ENCODE data around the gene C19orf67.

C19orf67 gene

GRCh38 chr19:14085309-14085995, at the start of gene C19orf67:
Gene C19orf67, minus strand, starts transcription at chr19:14085783. Its CDS starts 156 bp downstream, at chr19:14085627.
- Mint-ChIP-seq H3K4me1 (ENCODE audit: low read depth) (peaks cover 12% of the 10 kb centered on the region), H3K27ac (no peak within 1 kb of the TSS), H3K9me3 (no peaks in the 10 kb centered on the region), H3K4me3 (no peak within 1 kb of the TSS), H3K27me3 (no peaks in the 10 kb centered on the region), H3K36me3 (ENCODE audit: low read depth) (peaks cover 15% of the 10 kb centered on the region)

- H3K4me1 Mint-ChIP-seq (ENCODE audit: low read depth): peaks cover 38% of the 10 kb centered on the region
- no peaks in the 10 kb centered on the region for H3K27me3 Mint-ChIP-seq
- H3K27ac Mint-ChIP-seq: peak overlapping the region; percentile 60
- peak overlapping the region; percentile 97 for H3K4me3 Mint-ChIP-seq
- peaks cover 13% of the 10 kb centered on the region for H3K36me3 Mint-ChIP-seq (ENCODE audit: low read depth)
- no peaks in the 10 kb centered on the region for H3K9me3 Mint-ChIP-seq
These were observed 49.8 kb upstream of the C19orf67 start for GRCh38 chr19:14135355-14135754.

GRCh38 chr19:14127929-14128509, 42.4 kb upstream of the C19orf67 start:
- no peak overlapping the region for H3K4me3 Mint-ChIP-seq
- H3K9me3 Mint-ChIP-seq: no peaks in the 10 kb centered on the region
- peaks cover 38% of the 10 kb centered on the region for H3K36me3 Mint-ChIP-seq (ENCODE audit: low read depth)
- H3K4me1 Mint-ChIP-seq (ENCODE audit: low read depth): no peaks in the 10 kb centered on the region
- H3K27ac Mint-ChIP-seq: no peak overlapping the region
- no peaks in the 10 kb centered on the region for H3K27me3 Mint-ChIP-seq

- H3K27ac Mint-ChIP-seq: no peak overlapping the region
- H3K9me3 Mint-ChIP-seq: no peaks in the 10 kb centered on the region
- no peak overlapping the region for H3K4me3 Mint-ChIP-seq
- H3K36me3 Mint-ChIP-seq (ENCODE audit: low read depth): peaks cover 45% of the 10 kb centered on the region
- no peaks in the 10 kb centered on the region for H3K4me1 Mint-ChIP-seq (ENCODE audit: low read depth)
- no peaks in the 10 kb centered on the region for H3K27me3 Mint-ChIP-seq
These were observed 41.6 kb upstream of the C19orf67 start for GRCh38 chr19:14127176-14127575.

- H3K27ac Mint-ChIP-seq: no peak overlapping the region
- peaks cover 40% of the 10 kb centered on the region for H3K36me3 Mint-ChIP-seq (ENCODE audit: low read depth)
- H3K4me1 Mint-ChIP-seq (ENCODE audit: low read depth): peaks cover 10% of the 10 kb centered on the region
- H3K4me3 Mint-ChIP-seq: no peak overlapping the region
- H3K9me3 Mint-ChIP-seq: no peaks in the 10 kb centered on the region
- no peaks in the 10 kb centered on the region for H3K27me3 Mint-ChIP-seq
These were observed 37.3 kb upstream of the C19orf67 start for GRCh38 chr19:14122924-14123323.

GRCh38 chr19:14120497-14120780, 34.9 kb upstream of the C19orf67 start:
- Mint-ChIP-seq H3K9me3 (no peaks in the 10 kb centered on the region), H3K4me3 (no peak overlapping the region), H3K4me1 (ENCODE audit: low read depth) (peaks cover 26% of the 10 kb centered on the region), H3K27me3 (no peaks in the 10 kb centered on the region), H3K36me3 (ENCODE audit: low read depth) (peaks cover 28% of the 10 kb centered on the region), H3K27ac (no peak overlapping the region)

- H3K9me3 Mint-ChIP-seq: no peaks in the 10 kb centered on the region
- H3K27me3 Mint-ChIP-seq: no peaks in the 10 kb centered on the region
- H3K27ac Mint-ChIP-seq: no peak overlapping the region
- H3K4me1 Mint-ChIP-seq (ENCODE audit: low read depth): peaks cover 32% of the 10 kb centered on the region
- peaks cover 24% of the 10 kb centered on the region for H3K36me3 Mint-ChIP-seq (ENCODE audit: low read depth)
- H3K4me3 Mint-ChIP-seq: no peak overlapping the region
These were observed 34.3 kb upstream of the C19orf67 start for GRCh38 chr19:14119644-14120496.

- H3K36me3 Mint-ChIP-seq (ENCODE audit: low read depth): peaks cover 18% of the 10 kb centered on the region
These were observed 33.6 kb upstream of the C19orf67 start for GRCh38 chr19:14119146-14119545.

GRCh38 chr19:14118165-14119051, 32.8 kb upstream of the C19orf67 start:
- Mint-ChIP-seq H3K27ac (peak overlapping the region; percentile 63), H3K36me3 (ENCODE audit: low read depth) (peaks cover 15% of the 10 kb centered on the region), H3K27me3 (no peaks in the 10 kb centered on the region)

More at GRCh38 chr19:14119146-14119545, 33.6 kb upstream of the C19orf67 start:
- Mint-ChIP-seq H3K4me1 (ENCODE audit: low read depth) (peaks cover 38% of the 10 kb centered on the region), H3K4me3 (peak overlapping the region; percentile 87), H3K9me3 (no peaks in the 10 kb centered on the region), H3K27ac (peak overlapping the region; percentile 63), H3K27me3 (no peaks in the 10 kb centered on the region)

GRCh38 chr19:14117668-14118164, 32.1 kb upstream of the C19orf67 start, which contains the start of gene PRKACA:
Gene PRKACA, minus strand, starts transcription at chr19:14117762. Its CDS starts 215 bp downstream, at chr19:14117547.
- Mint-ChIP-seq H3K27ac (peak within 1 kb of the TSS; percentile 68), H3K4me1 (ENCODE audit: low read depth) (peaks cover 42% of the 10 kb centered on the region), H3K36me3 (ENCODE audit: low read depth) (peaks cover 10% of the 10 kb centered on the region), H3K27me3 (no peaks in the 10 kb centered on the region), H3K4me3 (peak within 1 kb of the TSS; percentile 87), H3K9me3 (no peaks in the 10 kb centered on the region)

More at GRCh38 chr19:14118165-14119051, 32.8 kb upstream of the C19orf67 start:
- Mint-ChIP-seq H3K4me1 (ENCODE audit: low read depth) (peaks cover 38% of the 10 kb centered on the region), H3K9me3 (no peaks in the 10 kb centered on the region), H3K4me3 (peak overlapping the region; percentile 87)

GRCh38 chr19:14116918-14117578, 31.5 kb upstream of the C19orf67 start:
- H3K27me3 Mint-ChIP-seq: no peaks in the 10 kb centered on the region
- H3K36me3 Mint-ChIP-seq (ENCODE audit: low read depth): peaks cover 6% of the 10 kb centered on the region
- H3K4me1 Mint-ChIP-seq (ENCODE audit: low read depth): peaks cover 45% of the 10 kb centered on the region
- H3K4me3 Mint-ChIP-seq: peak overlapping the region; percentile 86
- H3K27ac Mint-ChIP-seq: peak overlapping the region; percentile 63
- H3K9me3 Mint-ChIP-seq: no peaks in the 10 kb centered on the region

- peak overlapping the region; percentile 86 for H3K4me3 Mint-ChIP-seq
- H3K27me3 Mint-ChIP-seq: no peaks in the 10 kb centered on the region
- H3K36me3 Mint-ChIP-seq (ENCODE audit: low read depth): peaks cover 6% of the 10 kb centered on the region
- H3K4me1 Mint-ChIP-seq (ENCODE audit: low read depth): peaks cover 48% of the 10 kb centered on the region
- no peaks in the 10 kb centered on the region for H3K9me3 Mint-ChIP-seq
- peak overlapping the region; percentile 63 for H3K27ac Mint-ChIP-seq
These were observed 30.9 kb upstream of the C19orf67 start for GRCh38 chr19:14116525-14116917.

GRCh38 chr19:14115756-14116155, 30.2 kb upstream of the C19orf67 start:
- no peaks in the 10 kb centered on the region for H3K27me3 Mint-ChIP-seq
- peaks cover 6% of the 10 kb centered on the region for H3K36me3 Mint-ChIP-seq (ENCODE audit: low read depth)
- H3K4me1 Mint-ChIP-seq (ENCODE audit: low read depth): peaks cover 48% of the 10 kb centered on the region
- H3K9me3 Mint-ChIP-seq: no peaks in the 10 kb centered on the region
- no peak overlapping the region for H3K27ac Mint-ChIP-seq
- H3K4me3 Mint-ChIP-seq: peak overlapping the region; percentile 39

GRCh38 chr19:14114854-14115253, 29.3 kb upstream of the C19orf67 start:
- Mint-ChIP-seq H3K27me3 (no peaks in the 10 kb centered on the region), H3K36me3 (ENCODE audit: low read depth) (peaks cover 6% of the 10 kb centered on the region), H3K4me1 (ENCODE audit: low read depth) (peaks cover 48% of the 10 kb centered on the region), H3K27ac (no peak overlapping the region), H3K9me3 (no peaks in the 10 kb centered on the region), H3K4me3 (no peak overlapping the region)

Data from stimulated activated naive CD8-positive, alpha-beta T cell treated with anti-CD3 and anti-CD28 coated beads, Interleukin-15, Interleukin-2, amounts not matched to agents 100 ng/mL and 50 ng/mL, for 24 hours (primary cell).